ENCODE data around the gene RBM17. TPM values are rescaled to one million over a fixed set of nuclear protein-coding genes. Genes with fewer than 3 reads are reported as not detected.

RBM17 gene
- total RNA-seq, 1 donor from 2014 or later: 142 TPM

DNA sequence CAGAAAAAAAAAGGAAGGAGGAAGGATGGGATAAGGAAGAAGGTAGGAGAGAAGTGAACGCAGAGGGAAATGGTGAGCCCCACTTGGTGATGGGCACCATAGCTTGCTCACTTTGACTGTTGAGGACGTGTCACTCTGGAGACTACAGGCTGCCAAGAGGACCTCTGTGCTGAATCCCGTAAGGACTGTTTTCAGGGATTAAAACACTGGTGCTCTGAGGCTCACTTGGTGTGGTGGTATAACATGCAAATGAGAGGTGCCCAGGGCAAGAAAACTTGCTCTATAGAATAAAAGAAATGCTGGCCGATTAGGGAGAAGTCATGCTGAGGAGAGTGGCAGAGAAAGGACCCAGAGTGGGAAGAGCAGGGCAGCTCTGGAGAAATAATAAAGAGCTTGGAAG is 21.4 kb upstream of the RBM17 start:
- DNase-seq (ENCODE audit: low read depth, low spot score): no peak
- Mint-ChIP-seq H3K4me3 (no peak overlapping the region), H3K36me3 (ENCODE audit: low read depth) (no peaks in the 10 kb centered on the region), H3K27me3 (ENCODE audit: low read depth) (peaks cover 11% of the 10 kb centered on the region), H3K9me3 (no peaks in the 10 kb centered on the region), H3K4me1 (no peaks in the 10 kb centered on the region), H3K27ac (ENCODE audit: unreplicated experiment) (no peak overlapping the region)
- no peak for TF ChIP-seq CTCF (conservative IDR thresholded peaks at IDR 0.05)

- no peaks in the 10 kb centered on the region for H3K9me3 Mint-ChIP-seq
- no peak overlapping the region for H3K4me3 Mint-ChIP-seq
- DNase-seq (ENCODE audit: low read depth, low spot score): no peak
- H3K36me3 Mint-ChIP-seq (ENCODE audit: low read depth): no peaks in the 10 kb centered on the region
- no peak for TF ChIP-seq CTCF (conservative IDR thresholded peaks at IDR 0.05)
- H3K27me3 Mint-ChIP-seq (ENCODE audit: low read depth): peaks cover 11% of the 10 kb centered on the region
- no peaks in the 10 kb centered on the region for H3K4me1 Mint-ChIP-seq
- no peak overlapping the region for H3K27ac Mint-ChIP-seq (ENCODE audit: unreplicated experiment)
Observed at GRCh38 chr10:6068006-6068405, 20.8 kb upstream of the RBM17 start.

DNA sequence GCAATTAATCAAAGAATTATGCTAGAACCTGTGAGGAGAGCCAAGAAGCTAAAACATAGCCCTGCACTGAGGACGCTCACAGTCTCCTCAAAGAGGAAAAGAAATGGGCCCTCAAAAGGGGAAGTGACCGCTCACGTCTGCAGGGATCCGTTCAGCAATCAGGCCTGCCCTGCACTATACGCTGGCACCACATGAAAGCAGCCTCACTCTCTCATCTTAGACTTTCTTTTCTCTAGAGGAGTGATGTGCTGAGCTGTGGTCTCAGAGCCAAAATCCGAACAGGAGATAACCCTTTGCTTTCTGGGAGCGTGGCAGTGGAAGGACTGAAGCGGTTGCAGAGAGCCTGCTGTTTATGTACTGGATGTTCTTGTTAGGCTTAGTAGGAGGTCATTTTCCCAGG is 20.4 kb upstream of the RBM17 start:
- Mint-ChIP-seq H3K27ac (ENCODE audit: unreplicated experiment) (no peak overlapping the region), H3K9me3 (no peaks in the 10 kb centered on the region), H3K4me3 (no peak overlapping the region), H3K27me3 (ENCODE audit: low read depth) (peaks cover 13% of the 10 kb centered on the region), H3K36me3 (ENCODE audit: low read depth) (no peaks in the 10 kb centered on the region), H3K4me1 (no peaks in the 10 kb centered on the region)
- no peak for DNase-seq (ENCODE audit: low read depth, low spot score)
- no peak for TF ChIP-seq CTCF (conservative IDR thresholded peaks at IDR 0.05)

DNA sequence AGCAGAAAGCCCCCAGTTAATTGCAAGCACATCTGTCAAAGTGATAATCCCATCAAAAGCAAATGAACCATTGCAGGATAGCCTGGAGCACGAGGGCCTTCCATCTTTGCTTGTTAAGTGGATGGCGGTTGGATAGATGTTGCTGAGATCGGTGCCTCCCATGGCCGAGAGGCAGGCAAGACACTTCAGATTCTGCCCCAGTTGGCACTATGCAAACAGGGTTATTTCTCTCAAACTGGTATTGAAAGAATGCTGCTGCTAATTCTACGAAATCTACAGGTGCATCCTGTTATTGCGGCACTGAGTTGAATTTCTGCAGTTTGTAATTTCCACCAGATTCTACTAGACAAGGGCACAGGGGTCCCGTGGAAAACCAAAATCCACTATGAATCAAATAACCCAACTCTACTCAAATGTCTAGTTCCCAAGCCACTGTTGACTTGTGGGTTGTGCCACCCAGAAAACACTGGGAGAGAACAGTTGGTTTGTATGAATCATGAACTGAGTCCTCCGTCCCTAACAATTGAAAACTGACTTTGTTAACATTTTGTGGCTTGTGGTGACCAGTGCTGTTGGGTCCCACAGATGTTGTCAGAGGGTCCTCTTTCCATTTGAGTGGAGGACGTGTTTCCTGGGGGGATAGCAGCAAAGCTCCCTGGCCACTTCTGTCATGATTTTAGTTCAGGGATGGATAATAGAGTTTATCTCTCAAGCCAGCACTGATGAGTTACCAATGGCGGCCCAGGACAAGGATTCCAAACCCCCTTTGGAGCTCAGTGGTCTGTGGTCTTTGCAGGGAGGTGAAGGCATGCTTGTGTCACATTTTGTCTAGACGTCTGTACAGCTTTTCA is 19.5 kb upstream of the RBM17 start:
- TF ChIP-seq CTCF (conservative IDR thresholded peaks at IDR 0.05): no peak
- Mint-ChIP-seq H3K36me3 (ENCODE audit: low read depth) (no peaks in the 10 kb centered on the region), H3K4me1 (no peaks in the 10 kb centered on the region), H3K9me3 (no peaks in the 10 kb centered on the region), H3K4me3 (no peak overlapping the region), H3K27me3 (ENCODE audit: low read depth) (peaks cover 19% of the 10 kb centered on the region), H3K27ac (ENCODE audit: unreplicated experiment) (no peak overlapping the region)
- no peak for DNase-seq (ENCODE audit: low read depth, low spot score)

DNA sequence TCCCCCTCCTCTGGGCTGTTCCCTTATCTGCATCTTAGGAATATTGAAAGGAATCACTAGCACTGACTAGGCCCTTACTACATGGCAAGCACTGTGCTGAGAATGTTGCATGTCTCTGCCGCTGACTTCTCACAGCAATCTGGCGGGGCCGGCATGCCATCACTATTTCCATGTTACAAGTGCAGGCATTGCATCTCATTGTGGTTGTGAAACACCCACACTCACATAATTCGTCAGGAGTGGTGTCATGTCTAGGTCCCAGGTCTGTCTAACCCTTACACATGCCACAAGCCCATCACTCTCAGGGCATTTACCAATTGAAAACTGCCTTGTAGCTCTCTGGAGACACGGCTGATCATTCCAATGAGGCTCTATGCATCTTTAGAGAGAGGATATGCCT is 18.2 kb upstream of the RBM17 start:
- no peaks in the 10 kb centered on the region for H3K36me3 Mint-ChIP-seq (ENCODE audit: low read depth)
- H3K4me1 Mint-ChIP-seq: no peaks in the 10 kb centered on the region
- no peak overlapping the region for H3K4me3 Mint-ChIP-seq
- TF ChIP-seq CTCF (conservative IDR thresholded peaks at IDR 0.05): no peak
- DNase-seq (ENCODE audit: low read depth, low spot score): no peak
- H3K27me3 Mint-ChIP-seq (ENCODE audit: low read depth): peaks cover 29% of the 10 kb centered on the region
- H3K27ac Mint-ChIP-seq (ENCODE audit: unreplicated experiment): no peak overlapping the region
- no peaks in the 10 kb centered on the region for H3K9me3 Mint-ChIP-seq

Measured in neural crest cell (in vitro differentiated cells).